PC-9 (cell line): ENCODE results near the gene DNAJC30.

ENCODE experiments used
- CTCF ChIP-seq: fragments of 200-600 bp; sonication (generic); conservative IDR thresholded peaks from 2 replicates; pipeline ENCODE4 v1.6.1; 2017; ENCODE audit warnings: mixed run types, antibody characterized with exemption, mild to moderate bottlenecking, moderate library complexity
- EZH2 ChIP-seq: fragments of 200-600 bp; sonication (generic); IDR thresholded peaks from 2 replicates; pipeline ENCODE4 v1.8.0; 2017; ENCODE audit warnings: antibody characterized with exemption, low read depth

GRCh38 chr7:73649576-73649975 is 33.7 kb downstream of the DNAJC30 start:
- TF ChIP-seq CTCF (no peak), EZH2 (no peak)
